ENCODE data around the gene TMEM181. TPM values are rescaled to one million over a fixed set of nuclear protein-coding genes. Genes with fewer than 3 reads are reported as not detected.
A peak's percentile ranks its signal among the peaks of the same experiment; 100 is the strongest.

The TMEM181 gene
- total and polyA plus RNA-seq, 2 of the 13 experiments (the other 11 are each of a cell fraction or from before 2014, with no cell fraction given), result 59.1 to 108 TPM

DNA sequence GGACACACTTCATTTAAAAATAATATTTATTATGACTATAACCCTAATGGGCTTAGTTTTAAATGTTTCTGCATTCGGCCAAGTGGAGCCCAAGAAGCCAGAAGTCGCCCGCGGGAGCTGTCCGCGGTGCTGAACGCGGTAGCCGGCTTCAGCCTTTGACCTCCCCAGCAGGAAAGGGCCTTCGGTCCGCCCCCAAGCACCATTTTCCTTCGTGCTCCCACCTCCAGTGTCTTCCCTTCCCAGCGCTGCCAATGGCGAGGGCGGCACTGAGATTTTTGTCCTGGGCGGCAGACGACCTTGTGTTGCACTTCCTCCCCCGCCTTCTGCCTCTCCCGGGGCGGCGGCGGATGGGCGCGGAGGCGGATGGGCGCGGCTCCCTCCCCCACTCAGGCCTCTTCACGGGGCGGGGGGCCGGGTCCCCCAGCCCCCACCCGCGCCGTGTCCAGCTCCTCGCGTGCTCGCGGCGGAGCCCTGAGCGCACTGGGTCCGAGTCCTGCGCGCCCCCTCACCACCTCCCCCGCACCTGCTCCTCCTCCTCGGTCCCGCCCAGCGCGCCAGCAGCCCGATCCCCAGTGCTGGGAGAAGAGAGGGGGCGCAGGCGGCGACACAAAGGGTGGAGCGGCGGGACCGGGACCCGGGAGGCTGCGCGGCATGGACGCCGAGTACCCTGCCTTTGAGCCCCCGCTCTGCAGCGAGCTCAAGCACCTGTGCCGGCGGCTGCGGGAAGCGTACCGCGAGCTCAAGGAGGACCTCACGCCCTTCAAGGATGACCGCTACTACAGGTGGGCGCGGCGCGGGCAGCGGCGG lies 23.6 kb upstream of the TMEM181 start (continued):
- TF ChIP-seq, protein P1, sequence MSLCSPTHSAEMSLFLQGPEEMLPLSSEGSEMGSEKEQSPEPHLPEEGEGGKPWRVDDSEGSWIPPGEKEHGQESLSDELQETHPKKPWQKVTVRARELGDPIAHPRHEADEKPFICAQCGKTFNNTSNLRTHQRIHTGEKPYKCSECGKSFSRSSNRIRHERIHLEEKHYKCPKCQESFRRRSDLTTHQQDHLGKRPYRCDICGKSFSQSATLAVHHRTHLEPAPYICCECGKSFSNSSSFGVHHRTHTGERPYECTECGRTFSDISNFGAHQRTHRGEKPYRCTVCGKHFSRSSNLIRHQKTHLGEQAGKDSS (CRISPR knock-in tag; IDR thresholded peaks at IDR 0.05; ENCODE audit: borderline replicate concordance, low read depth), result peak; percentile 62; the same call in 1 of the 2 replicates
- TF ChIP-seq ZNF343 (CRISPR knock-in tag; IDR thresholded peaks at IDR 0.05), result peak; percentile 66; the same call in 1 of the 2 replicates
- TF ChIP-seq XRCC5 (optimal IDR thresholded peaks at IDR 0.05; ENCODE audit: low read length), result peak; percentile 89
- peak; percentile 76 for TF ChIP-seq FOXA3 (CRISPR knock-in tag; IDR thresholded peaks at IDR 0.05)
- peak; percentile 98 for TF ChIP-seq ZSCAN20 (CRISPR knock-in tag; IDR thresholded peaks at IDR 0.05; ENCODE audit: borderline replicate concordance)
- peak; percentile 99 for TF ChIP-seq ZSCAN12 (CRISPR knock-in tag; IDR thresholded peaks at IDR 0.05)
- TF ChIP-seq MEF2D (CRISPR knock-in tag; IDR thresholded peaks at IDR 0.05), result peak; percentile 78
- peak; percentile 99 for TF ChIP-seq ZNF605 (CRISPR knock-in tag; IDR thresholded peaks at IDR 0.05)
- peak; percentile 100 for TF ChIP-seq ARID2 (CRISPR knock-in tag; IDR thresholded peaks at IDR 0.05; ENCODE audit: borderline replicate concordance)
- peak; percentile 96 for TF ChIP-seq ZNF331 (CRISPR knock-in tag; IDR thresholded peaks at IDR 0.05)
- TF ChIP-seq, protein P2, sequence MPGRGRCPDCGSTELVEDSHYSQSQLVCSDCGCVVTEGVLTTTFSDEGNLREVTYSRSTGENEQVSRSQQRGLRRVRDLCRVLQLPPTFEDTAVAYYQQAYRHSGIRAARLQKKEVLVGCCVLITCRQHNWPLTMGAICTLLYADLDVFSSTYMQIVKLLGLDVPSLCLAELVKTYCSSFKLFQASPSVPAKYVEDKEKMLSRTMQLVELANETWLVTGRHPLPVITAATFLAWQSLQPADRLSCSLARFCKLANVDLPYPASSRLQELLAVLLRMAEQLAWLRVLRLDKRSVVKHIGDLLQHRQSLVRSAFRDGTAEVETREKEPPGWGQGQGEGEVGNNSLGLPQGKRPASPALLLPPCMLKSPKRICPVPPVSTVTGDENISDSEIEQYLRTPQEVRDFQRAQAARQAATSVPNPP (CRISPR knock-in tag; IDR thresholded peaks at IDR 0.05), result peak; percentile 74; the same call in 1 of the 2 replicates
- no peak for TF ChIP-seq CHD2 (IDR thresholded peaks at IDR 0.05; ENCODE audit: low read depth, low read length)
- no peak for TF ChIP-seq FOXA1 (IDR thresholded peaks at IDR 0.05)
- 0 out of 2 replicates have a peak, but pooled peaks have one; percentile 40 for TF ChIP-seq FOXA1 (CRISPR knock-in tag; IDR thresholded peaks at IDR 0.05)
- TF ChIP-seq SALL2 (CRISPR knock-in tag; IDR thresholded peaks at IDR 0.05), result peak; percentile 95; the same call in 1 of the 2 replicates
- peak; percentile 93 for TF ChIP-seq ZNF317 (CRISPR knock-in tag; IDR thresholded peaks at IDR 0.05)
- TF ChIP-seq, protein P3, sequence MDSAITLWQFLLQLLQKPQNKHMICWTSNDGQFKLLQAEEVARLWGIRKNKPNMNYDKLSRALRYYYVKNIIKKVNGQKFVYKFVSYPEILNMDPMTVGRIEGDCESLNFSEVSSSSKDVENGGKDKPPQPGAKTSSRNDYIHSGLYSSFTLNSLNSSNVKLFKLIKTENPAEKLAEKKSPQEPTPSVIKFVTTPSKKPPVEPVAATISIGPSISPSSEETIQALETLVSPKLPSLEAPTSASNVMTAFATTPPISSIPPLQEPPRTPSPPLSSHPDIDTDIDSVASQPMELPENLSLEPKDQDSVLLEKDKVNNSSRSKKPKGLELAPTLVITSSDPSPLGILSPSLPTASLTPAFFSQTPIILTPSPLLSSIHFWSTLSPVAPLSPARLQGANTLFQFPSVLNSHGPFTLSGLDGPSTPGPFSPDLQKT (CRISPR knock-in tag; IDR thresholded peaks at IDR 0.05; ENCODE audit: borderline replicate concordance), result peak; percentile 28; the same call in 1 of the 2 replicates
- peak; percentile 95; the same call in 1 of the 2 replicates for TF ChIP-seq ZNF720 (CRISPR knock-in tag; IDR thresholded peaks at IDR 0.05)
- TF ChIP-seq MXI1 (IDR thresholded peaks at IDR 0.05; ENCODE audit: borderline replicate concordance, low read depth, low read length), result peak; percentile 82; the same call in 2 of the 3 replicates
- TF ChIP-seq ZNF264 (CRISPR knock-in tag; IDR thresholded peaks at IDR 0.05), result peak; percentile 96
- TF ChIP-seq SMAD1 (CRISPR knock-in tag; IDR thresholded peaks at IDR 0.05; ENCODE audit: borderline replicate concordance, low read depth), result no peak
- peak; percentile 75 for TF ChIP-seq EED (CRISPR knock-in tag; IDR thresholded peaks at IDR 0.05)
- peak; percentile 78 for TF ChIP-seq ZNF7 (CRISPR knock-in tag; IDR thresholded peaks at IDR 0.05)
- TF ChIP-seq, protein P4, sequence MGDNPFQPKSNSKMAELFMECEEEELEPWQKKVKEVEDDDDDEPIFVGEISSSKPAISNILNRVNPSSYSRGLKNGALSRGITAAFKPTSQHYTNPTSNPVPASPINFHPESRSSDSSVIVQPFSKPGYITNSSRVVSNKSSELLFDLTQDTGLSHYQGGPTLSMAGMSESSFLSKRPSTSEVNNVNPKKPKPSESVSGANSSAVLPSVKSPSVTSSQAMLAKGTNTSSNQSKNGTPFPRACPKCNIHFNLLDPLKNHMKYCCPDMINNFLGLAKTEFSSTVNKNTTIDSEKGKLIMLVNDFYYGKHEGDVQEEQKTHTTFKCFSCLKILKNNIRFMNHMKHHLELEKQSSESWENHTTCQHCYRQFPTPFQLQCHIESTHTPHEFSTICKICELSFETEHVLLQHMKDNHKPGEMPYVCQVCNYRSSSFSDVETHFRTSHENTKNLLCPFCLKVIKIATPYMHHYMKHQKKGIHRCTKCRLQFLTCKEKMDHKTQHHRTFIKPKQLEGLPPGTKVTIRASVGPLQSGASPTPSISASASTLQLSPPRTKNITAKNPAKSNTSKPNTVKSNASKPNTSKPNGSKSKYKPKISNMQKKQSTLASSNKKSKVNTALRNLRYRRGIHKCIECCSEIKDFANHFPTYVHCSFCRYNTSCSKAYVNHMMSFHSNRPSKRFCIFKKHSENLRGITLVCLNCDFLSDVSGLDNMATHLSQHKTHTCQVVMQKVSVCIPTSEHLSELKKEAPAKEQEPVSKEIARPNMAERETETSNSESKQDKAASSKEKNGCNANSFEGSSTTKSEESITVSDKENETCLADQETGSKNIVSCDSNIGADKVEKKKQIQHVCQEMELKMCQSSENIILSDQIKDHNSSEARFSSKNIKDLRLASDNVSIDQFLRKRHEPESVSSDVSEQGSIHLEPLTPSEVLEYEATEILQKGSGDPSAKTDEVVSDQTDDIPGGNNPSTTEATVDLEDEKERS (CRISPR knock-in tag; IDR thresholded peaks at IDR 0.05), result peak; percentile 65
- TF ChIP-seq SNRNP70 (IDR thresholded peaks at IDR 0.05; ENCODE audit: low read depth, low read length), result no peak

All from HepG2 (cell line).